Prostate gland (tissue), 2 donors: ENCODE measurements around the gene CCDC39. TPM values are rescaled to one million over a fixed set of nuclear protein-coding genes. Genes with fewer than 3 reads are reported as not detected.

Experiments
- DNase-seq: peaks from one replicate; pipeline ENCODE4 v3.0.0-alpha.2; 2019; ENCODE audit warnings: low spot score
- H3K27ac ChIP-seq, 2 donors: fragments of 200-600 bp; sonication (generic); 2 replicates each; pipeline ENCODE4 v1.5.1; 2017 to 2019
- H3K27me3 ChIP-seq: fragments of 200-600 bp; sonication (generic); replicated peaks from 2 replicates; pipeline ENCODE4 v1.5.1; 2019; ENCODE audit not compliant: insufficient read depth
- H3K36me3 ChIP-seq, 2 donors: fragments of 200-600 bp; sonication (generic); 1 replicate in 1 of 2; 2 replicates in 1 of 2; pipeline versions ENCODE4 v1.5.1 to v1.8.1; 2017 to 2019
- H3K4me1 ChIP-seq: fragments of 200-600 bp; sonication (generic); replicated peaks from 2 replicates; pipeline ENCODE4 v1.5.1; 2019
- H3K4me3 ChIP-seq, 2 donors: fragments of 200-600 bp; sonication (generic); 2 replicates each; pipeline ENCODE4 v1.5.1; 2017 to 2019
- H3K9me3 ChIP-seq: fragments of 200-600 bp; sonication (generic); 2 replicates; pipeline ENCODE4 v1.5.1; 2017
- CTCF ChIP-seq, 4 experiments: fragments of 200-600 bp in 2 of 4; fragments of 450-650 bp in 2 of 4; sonication (generic) in 2 of 4; IDR thresholded peaks; 1 replicate in 3 of 4; 2 replicates in 1 of 4; pipeline ENCODE4 v1.5.1; 2016 to 2019; ENCODE audit warnings: antibody characterized with exemption in 4 of 4, mild to moderate bottlenecking in 2 of 4, moderate library complexity in 2 of 4
- POLR2A ChIP-seq: fragments of 450-650 bp; IDR thresholded peaks from one replicate; pipeline ENCODE4 v1.6.1; 2016; ENCODE audit warnings: antibody characterized with exemption, mild to moderate bottlenecking
- POLR2AphosphoS5 ChIP-seq: sonication (generic); formaldehyde crosslinking; IDR thresholded peaks from one replicate; pipeline ENCODE4 v1.6.1; 2017; ENCODE audit warnings: antibody characterized with exemption
- WGBS: methylation state at CpG from one replicate; pipeline ENCODE4 v1.1.5; 2018; 5-methylcytosine and 5-hydroxymethylcytosine counted together
- intact Hi-C: fragments of 100-400 bp; cut with DNase I; formaldehyde crosslinking; loops from one replicate; pipeline ENCODE4 v1.14.2; 2022
- total RNA-seq, 2 donors: library from RNA; depleted of rRNA; stranded (reverse); fragments of >200 nt; gene quantifications; one replicate each; pipeline ENCODE4 v1.1.0, GENCODE V29; 2016

The CCDC39 gene
- total RNA-seq, 2 donors from 2014 or later = 3.0 TPM; not detected in 1

- H3K36me3 ChIP-seq = no peaks in the 10 kb centered on the region
- no peak overlapping the region for H3K4me3 ChIP-seq
- no peak for DNase-seq
- no peaks in the 10 kb centered on the region for H3K4me1 ChIP-seq
- WGBS = 74% methylated on average over 1 of the region's 1 CpG
- H3K9me3 ChIP-seq = no peaks in the 10 kb centered on the region
- TF ChIP-seq POLR2AphosphoS5 (no peak), POLR2A (no peak), CTCF (IDR thresholded peaks at IDR 0.05) (no peak)
- no peaks in the 10 kb centered on the region for H3K27me3 ChIP-seq
- intact Hi-C loops = no loop called here
- H3K27ac ChIP-seq = no peak overlapping the region
Measured at GRCh38 chr3:180580934-180581333, 98.4 kb downstream of the CCDC39 start.

- 57% methylated on average over 3 of the region's 3 CpGs for WGBS
- no peaks in the 10 kb centered on the region for H3K36me3 ChIP-seq
- no peaks in the 10 kb centered on the region for H3K4me1 ChIP-seq
- no peak overlapping the region for H3K4me3 ChIP-seq
- H3K27ac ChIP-seq = no peak overlapping the region
- DNase-seq = no peak
- H3K9me3 ChIP-seq = no peaks in the 10 kb centered on the region
- TF ChIP-seq POLR2A (no peak), CTCF (IDR thresholded peaks at IDR 0.05) (no peak), POLR2AphosphoS5 (no peak)
- intact Hi-C loops = no loop called here
- no peaks in the 10 kb centered on the region for H3K27me3 ChIP-seq
Measured at GRCh38 chr3:180575571-180575970, 103.7 kb downstream of the CCDC39 start.

- TF ChIP-seq POLR2AphosphoS5 (no peak), POLR2A (no peak), CTCF (IDR thresholded peaks at IDR 0.05) (no peak)
- Histone ChIP-seq H3K4me1 (no peaks in the 10 kb centered on the region), H3K4me3 (no peak overlapping the region), H3K9me3 (no peaks in the 10 kb centered on the region), H3K27ac (no peak overlapping the region), H3K36me3 (no peaks in the 10 kb centered on the region), H3K27me3 (no peaks in the 10 kb centered on the region)
- intact Hi-C loops = no loop called here
- no peak for DNase-seq
- 79% methylated on average over 6 of the region's 6 CpGs for WGBS
Measured at GRCh38 chr3:180571831-180572598, 107.3 kb downstream of the CCDC39 start.

GRCh38 chr3:180570238-180570637, 109.1 kb downstream of the CCDC39 start:
- DNase-seq = no peak
- intact Hi-C loops = no loop called here
- no peaks in the 10 kb centered on the region for H3K9me3 ChIP-seq
- WGBS = 71% methylated on average over 4 of the region's 4 CpGs
- TF ChIP-seq CTCF (IDR thresholded peaks at IDR 0.05) (no peak), POLR2A (no peak), POLR2AphosphoS5 (no peak)
- H3K27ac ChIP-seq = no peak overlapping the region
- no peaks in the 10 kb centered on the region for H3K27me3 ChIP-seq
- H3K4me3 ChIP-seq = no peak overlapping the region
- no peaks in the 10 kb centered on the region for H3K36me3 ChIP-seq
- no peaks in the 10 kb centered on the region for H3K4me1 ChIP-seq

GRCh38 chr3:180564676-180565075, 114.6 kb downstream of the CCDC39 start:
- intact Hi-C loops = no loop called here
- H3K4me1 ChIP-seq = no peaks in the 10 kb centered on the region
- no peak for DNase-seq
- H3K9me3 ChIP-seq = no peaks in the 10 kb centered on the region
- TF ChIP-seq POLR2A (no peak), POLR2AphosphoS5 (no peak), CTCF (IDR thresholded peaks at IDR 0.05) (no peak)
- no peaks in the 10 kb centered on the region for H3K36me3 ChIP-seq
- H3K27me3 ChIP-seq = no peaks in the 10 kb centered on the region
- no peak overlapping the region for H3K4me3 ChIP-seq
- no peak overlapping the region for H3K27ac ChIP-seq
- WGBS = 58% methylated on average over 2 of the region's 2 CpGs
